Measurements from ENCODE around the gene GREB1L.

The GREB1L gene

DNA sequence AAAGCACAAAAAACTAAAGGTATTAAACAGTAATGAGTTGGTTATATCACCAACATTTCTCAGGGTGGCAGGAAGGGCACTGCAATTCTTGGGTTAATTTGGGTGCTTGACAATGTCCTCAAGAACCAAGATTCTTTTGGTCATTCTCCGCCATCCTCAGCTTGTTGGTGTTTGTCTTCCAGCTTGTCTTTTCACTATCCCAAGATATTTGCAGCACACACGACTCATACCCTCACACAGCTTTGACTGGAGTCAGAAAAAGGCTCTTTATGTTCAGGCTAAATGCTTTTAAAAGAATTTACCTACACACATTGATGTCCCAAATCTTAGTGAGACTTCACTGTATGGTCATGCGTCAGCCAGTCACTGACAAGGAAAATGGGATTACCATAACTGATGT lies 12.5 kb downstream of the GREB1L start:
- TF ChIP-seq, protein P1, sequence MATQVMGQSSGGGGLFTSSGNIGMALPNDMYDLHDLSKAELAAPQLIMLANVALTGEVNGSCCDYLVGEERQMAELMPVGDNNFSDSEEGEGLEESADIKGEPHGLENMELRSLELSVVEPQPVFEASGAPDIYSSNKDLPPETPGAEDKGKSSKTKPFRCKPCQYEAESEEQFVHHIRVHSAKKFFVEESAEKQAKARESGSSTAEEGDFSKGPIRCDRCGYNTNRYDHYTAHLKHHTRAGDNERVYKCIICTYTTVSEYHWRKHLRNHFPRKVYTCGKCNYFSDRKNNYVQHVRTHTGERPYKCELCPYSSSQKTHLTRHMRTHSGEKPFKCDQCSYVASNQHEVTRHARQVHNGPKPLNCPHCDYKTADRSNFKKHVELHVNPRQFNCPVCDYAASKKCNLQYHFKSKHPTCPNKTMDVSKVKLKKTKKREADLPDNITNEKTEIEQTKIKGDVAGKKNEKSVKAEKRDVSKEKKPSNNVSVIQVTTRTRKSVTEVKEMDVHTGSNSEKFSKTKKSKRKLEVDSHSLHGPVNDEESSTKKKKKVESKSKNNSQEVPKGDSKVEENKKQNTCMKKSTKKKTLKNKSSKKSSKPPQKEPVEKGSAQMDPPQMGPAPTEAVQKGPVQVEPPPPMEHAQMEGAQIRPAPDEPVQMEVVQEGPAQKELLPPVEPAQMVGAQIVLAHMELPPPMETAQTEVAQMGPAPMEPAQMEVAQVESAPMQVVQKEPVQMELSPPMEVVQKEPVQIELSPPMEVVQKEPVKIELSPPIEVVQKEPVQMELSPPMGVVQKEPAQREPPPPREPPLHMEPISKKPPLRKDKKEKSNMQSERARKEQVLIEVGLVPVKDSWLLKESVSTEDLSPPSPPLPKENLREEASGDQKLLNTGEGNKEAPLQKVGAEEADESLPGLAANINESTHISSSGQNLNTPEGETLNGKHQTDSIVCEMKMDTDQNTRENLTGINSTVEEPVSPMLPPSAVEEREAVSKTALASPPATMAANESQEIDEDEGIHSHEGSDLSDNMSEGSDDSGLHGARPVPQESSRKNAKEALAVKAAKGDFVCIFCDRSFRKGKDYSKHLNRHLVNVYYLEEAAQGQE (IDR thresholded peaks at IDR 0.05; ENCODE audit: insufficient read depth in 1 of 2, low read depth in 2 of 2, low read length in 2 of 2), result no peak
- TF ChIP-seq POLR2AphosphoS5 (IDR thresholded peaks at IDR 0.05; ENCODE audit: low read depth, low read length) (no peak), SIN3A (IDR thresholded peaks at IDR 0.05; ENCODE audit: borderline replicate concordance, insufficient read depth, low read length) (no peak), FOXP2 (optimal IDR thresholded peaks at IDR 0.05; ENCODE audit: borderline replicate concordance, extremely low read depth, extremely low read length, insufficient read depth) (no peak), TAF1 (IDR thresholded peaks at IDR 0.05; ENCODE audit: borderline replicate concordance, insufficient read depth, low read length) (no peak)

DNA sequence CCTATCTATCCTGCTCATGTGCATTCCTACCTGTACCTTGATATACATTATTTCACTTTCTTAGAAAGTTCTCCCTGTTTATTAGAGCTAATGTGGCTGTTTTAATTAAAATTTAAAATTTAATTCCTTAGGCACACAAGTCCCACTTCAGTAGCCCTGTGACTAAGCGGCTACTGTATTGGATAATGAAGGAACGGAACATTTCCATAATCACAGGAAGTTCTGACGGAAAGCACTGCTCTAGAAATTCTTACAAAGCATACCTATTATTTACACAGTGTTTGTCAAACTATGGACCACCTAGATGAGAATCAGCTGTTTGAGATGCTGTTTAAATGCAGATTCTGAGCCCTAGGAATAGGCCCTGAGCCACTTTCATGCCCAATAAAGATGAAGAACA lies 13.2 kb downstream of the GREB1L start:
- TF ChIP-seq, protein P1 (IDR thresholded peaks at IDR 0.05; ENCODE audit: insufficient read depth in 1 of 2, low read depth in 2 of 2, low read length in 2 of 2), result no peak
- TF ChIP-seq TAF1 (IDR thresholded peaks at IDR 0.05; ENCODE audit: borderline replicate concordance, insufficient read depth, low read length), result no peak
- TF ChIP-seq POLR2AphosphoS5 (IDR thresholded peaks at IDR 0.05; ENCODE audit: low read depth, low read length), result no peak
- TF ChIP-seq FOXP2 (optimal IDR thresholded peaks at IDR 0.05; ENCODE audit: borderline replicate concordance, extremely low read depth, extremely low read length, insufficient read depth), result no peak

DNA sequence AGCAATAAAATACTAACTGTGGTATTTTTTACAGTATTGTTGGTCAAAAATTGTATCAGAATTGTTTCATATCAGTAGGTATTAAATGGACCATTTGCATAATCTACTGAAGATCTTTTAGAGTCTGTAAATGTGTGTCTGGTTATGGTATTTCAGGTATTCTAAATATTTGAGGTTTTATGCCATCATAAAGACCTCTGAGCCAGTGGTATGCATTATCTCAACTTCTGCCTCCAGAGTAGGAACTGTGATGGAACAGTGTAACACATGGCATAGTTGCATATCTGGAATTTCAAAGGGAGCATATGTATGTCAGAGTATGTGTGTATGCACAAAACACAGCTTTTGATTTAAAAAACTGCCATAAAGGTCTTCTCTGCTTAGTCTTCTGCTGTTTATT lies 15.4 kb downstream of the GREB1L start:
- no peak for TF ChIP-seq FOXP2 (optimal IDR thresholded peaks at IDR 0.05; ENCODE audit: borderline replicate concordance, extremely low read depth, extremely low read length, insufficient read depth)
- TF ChIP-seq SIN3A (IDR thresholded peaks at IDR 0.05; ENCODE audit: borderline replicate concordance, insufficient read depth, low read length), result no peak
- no peak for TF ChIP-seq TAF1 (IDR thresholded peaks at IDR 0.05; ENCODE audit: borderline replicate concordance, insufficient read depth, low read length)
- TF ChIP-seq, protein P1 (IDR thresholded peaks at IDR 0.05; ENCODE audit: insufficient read depth in 1 of 2, low read depth in 2 of 2, low read length in 2 of 2), result no peak
- TF ChIP-seq POLR2AphosphoS5 (IDR thresholded peaks at IDR 0.05; ENCODE audit: low read depth, low read length), result no peak

DNA sequence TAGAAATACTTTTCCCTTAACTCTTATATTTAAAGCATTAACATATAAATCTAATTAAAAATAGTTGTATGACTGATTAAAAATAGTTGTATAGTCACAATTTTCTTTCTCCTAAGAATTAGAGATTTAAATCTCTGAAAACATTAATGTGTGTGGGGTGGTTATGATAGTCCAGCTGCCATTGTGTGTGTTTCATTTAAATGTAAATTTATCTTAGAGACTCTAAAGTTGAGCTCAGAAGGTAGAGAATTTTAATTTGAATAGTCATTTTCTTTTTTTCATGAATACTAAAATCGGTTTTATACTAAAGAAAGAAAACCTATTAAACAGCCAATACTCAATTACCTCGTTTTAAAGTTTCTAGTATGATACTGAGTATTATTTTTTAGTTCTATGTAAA lies 18.6 kb downstream of the GREB1L start:
- TF ChIP-seq POLR2AphosphoS5 (IDR thresholded peaks at IDR 0.05; ENCODE audit: low read depth, low read length), result no peak
- TF ChIP-seq, protein P1 (IDR thresholded peaks at IDR 0.05; ENCODE audit: insufficient read depth in 1 of 2, low read depth in 2 of 2, low read length in 2 of 2), result no peak
- no peak for TF ChIP-seq TAF1 (IDR thresholded peaks at IDR 0.05; ENCODE audit: borderline replicate concordance, insufficient read depth, low read length)
- TF ChIP-seq FOXP2 (optimal IDR thresholded peaks at IDR 0.05; ENCODE audit: borderline replicate concordance, extremely low read depth, extremely low read length, insufficient read depth), result no peak
- TF ChIP-seq SIN3A (IDR thresholded peaks at IDR 0.05; ENCODE audit: borderline replicate concordance, insufficient read depth, low read length), result no peak

GRCh38 chr18:21261352-21261751 lies 19.3 kb downstream of the GREB1L start:
- TF ChIP-seq POLR2AphosphoS5 (IDR thresholded peaks at IDR 0.05; ENCODE audit: low read depth, low read length) (no peak), FOXP2 (optimal IDR thresholded peaks at IDR 0.05; ENCODE audit: borderline replicate concordance, extremely low read depth, extremely low read length, insufficient read depth) (no peak), SIN3A (IDR thresholded peaks at IDR 0.05; ENCODE audit: borderline replicate concordance, insufficient read depth, low read length) (no peak), TAF1 (IDR thresholded peaks at IDR 0.05; ENCODE audit: borderline replicate concordance, insufficient read depth, low read length) (no peak)
- TF ChIP-seq, protein P1 (IDR thresholded peaks at IDR 0.05; ENCODE audit: insufficient read depth in 1 of 2, low read depth in 2 of 2, low read length in 2 of 2), result no peak

Data from PFSK-1 (cell line).